Skin of body (tissue), 2 donors: ENCODE results near the gene ARMC9. TPM values are rescaled to one million over a fixed set of nuclear protein-coding genes. Genes with fewer than 3 reads are reported as not detected.
"Not testable (repeated sequence)": the region's sequence is repeated elsewhere in the genome, so short reads cannot be mapped to it uniquely, and the experiment has no call there.

Source experiments
- DNase-seq: peaks from one replicate; lab custom pipeline; 2025; lab: John Stamatoyannopoulos, UW
- total RNA-seq: library from RNA; depleted of rRNA; stranded (reverse); fragments of >200 nt; gene quantifications from one replicate; pipeline ENCODE4 v1.2.3, GENCODE V29; 2014

ARMC9 gene
- total RNA-seq, 1 donor from 2014 or later, result 8.8 TPM

DNA sequence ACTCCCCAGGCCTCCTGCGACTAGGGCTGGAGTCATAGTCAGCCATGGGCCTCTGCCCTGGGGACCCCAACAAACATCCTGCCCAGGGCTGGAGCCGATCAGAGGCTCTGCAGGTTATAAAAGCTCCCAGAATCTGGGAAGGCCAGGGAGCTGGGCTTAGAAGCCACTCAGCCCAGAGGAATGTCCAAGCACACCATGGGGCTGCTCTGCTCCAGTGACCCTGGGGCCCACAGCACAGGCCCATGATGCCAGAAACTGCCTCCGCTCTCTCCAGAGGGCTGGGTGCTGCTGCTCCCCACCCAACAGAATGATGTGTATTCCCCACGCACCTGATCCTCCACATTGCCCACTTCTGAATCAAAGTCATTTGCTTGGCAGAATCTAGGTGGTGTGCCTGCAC, 88.5 kb downstream of the ARMC9 start:
- DNase-seq, result no peak

DNA sequence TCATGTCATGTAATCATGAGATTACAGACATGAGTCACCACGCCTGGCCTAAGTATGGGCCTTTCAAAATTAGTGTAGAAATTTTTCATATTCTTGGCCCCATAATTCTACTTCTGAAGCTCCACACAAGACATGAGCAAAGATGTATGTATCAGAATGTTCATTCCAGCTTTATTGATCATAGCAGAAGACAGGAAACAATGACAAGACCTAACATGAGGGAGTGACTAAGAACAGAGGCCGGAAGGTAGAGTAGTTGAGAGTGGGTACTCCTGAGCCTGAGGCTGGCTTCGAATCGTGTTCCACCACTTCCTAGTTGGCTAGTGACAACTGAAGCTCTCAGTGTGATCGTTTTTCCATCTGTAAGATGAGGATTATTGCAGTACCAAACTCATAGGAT, 89.3 kb downstream of the ARMC9 start:
- no peak for DNase-seq

DNA sequence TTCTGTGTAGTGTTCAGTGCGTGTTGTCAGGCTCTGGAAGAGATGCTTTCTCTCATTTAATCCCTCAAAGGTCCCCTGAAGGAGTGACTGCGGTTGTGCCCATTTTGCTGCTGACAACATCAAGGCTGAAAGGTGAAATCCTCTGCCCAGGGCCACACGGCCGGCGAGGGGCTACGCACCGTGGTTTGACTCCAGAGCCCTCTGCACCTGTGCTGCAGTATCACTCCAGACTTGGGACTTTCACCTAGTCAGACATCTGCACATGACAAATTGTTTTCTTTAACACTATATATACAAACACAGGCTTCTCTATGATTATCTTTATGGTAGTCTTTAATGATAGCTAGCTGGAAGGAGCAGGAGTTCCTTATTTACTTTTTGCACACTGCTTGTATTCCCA, 90.2 kb downstream of the ARMC9 start:
- DNase-seq, result no peak

DNA sequence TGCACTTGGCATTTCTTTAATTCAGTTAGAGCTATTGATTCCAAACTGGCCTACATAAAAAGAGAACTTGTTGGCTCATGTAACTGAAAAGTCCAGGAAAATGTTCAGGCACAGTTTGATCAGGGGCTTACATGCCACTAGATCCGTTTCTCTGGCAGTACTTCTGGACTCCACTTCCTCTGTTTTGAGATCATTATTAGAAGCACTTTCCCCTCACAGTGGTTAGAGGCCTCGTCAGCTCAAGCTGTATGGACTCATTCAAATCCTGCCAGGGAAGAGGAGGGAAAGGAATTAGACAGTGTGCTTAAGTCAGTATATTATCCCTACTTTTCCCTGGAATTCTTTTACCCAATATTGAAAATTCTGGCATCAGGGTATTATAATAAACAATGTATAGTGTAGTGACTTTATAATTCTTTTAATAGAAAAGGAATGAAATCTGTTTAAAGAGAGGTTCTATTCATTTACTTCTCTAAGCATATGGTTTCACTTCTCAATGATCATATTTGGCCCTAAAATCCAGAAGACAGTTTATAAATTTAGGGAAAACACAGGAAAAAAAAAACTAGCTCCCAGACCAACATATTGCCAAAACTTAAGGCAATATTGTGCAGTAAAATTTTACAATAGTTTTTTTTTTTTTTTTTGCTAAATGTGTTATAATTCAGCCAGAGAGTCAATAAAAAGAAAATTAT, 92.0 kb downstream of the ARMC9 start:
- peak; percentile 38 for DNase-seq

DNA sequence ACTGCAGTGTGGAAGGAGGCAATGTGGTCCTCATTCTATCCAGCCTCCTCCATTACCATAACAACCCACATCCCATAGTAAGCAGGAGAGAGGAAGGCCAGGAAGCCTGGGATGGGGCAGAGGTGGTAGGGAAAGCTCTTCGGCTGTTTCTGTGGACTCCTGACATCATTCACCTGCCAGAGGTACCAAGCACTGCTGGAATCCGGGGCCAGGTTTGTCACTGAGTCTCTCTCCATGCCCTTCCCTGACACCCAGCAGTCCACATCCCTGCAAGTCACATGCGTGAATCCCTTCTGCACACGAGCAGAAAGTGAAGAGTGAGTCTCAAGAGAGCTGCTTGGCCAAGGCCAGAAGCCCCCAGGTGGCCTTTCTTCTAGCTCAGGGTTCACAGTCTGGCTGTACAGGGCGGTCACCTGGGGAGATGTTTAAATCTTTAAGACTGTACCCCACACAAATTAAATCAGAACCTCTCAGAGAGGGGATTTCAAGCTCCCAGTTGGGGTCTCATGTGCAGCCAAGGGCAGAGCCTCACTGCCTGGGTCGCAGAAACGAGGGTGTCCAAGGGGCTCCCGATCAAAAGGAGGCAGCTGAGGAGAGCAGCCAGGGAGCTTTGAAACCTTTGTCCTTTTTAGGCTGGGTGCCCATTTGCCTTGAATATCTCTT, 94.2 kb downstream of the ARMC9 start:
- DNase-seq, result no peak

DNA sequence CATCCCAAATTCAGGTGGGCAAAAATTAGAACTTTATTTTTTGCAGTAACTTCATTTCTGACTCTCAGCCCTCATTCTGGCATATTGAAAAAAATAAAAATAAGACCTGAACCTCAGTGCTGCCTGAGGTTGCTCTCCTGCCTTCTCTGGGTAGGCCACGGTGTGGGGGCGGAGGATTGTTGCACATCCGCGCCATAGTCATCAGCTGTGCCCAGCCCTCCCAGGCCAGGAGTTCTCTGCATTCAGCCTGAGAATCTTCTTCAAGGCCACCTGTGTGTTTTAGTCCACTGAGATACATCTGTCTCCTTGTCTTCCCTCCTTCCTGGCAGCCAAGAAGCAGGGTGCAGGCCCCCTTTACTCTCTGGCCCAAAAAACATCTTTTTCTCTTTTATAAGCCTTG, 94.7 kb downstream of the ARMC9 start:
- DNase-seq, result no peak

DNA sequence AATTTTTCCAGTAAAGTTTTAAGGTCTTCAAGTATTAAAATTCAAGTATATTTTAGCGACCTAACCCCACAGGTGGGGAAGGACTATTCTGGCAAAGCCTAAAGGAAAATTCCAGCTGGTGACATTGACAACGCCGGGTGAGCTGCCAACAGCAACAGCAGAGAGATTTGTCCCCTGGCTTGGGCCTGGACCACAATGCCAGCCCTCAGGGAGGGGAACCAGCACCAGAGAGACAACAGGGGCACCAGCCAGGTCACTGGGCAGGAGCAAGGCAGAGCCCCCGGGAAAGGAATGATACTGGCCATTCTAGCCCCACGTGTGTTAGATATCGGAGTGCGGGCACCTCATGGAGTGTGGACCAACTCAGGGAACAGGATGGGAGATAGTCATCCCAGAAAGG, 95.7 kb downstream of the ARMC9 start:
- DNase-seq, result no peak

DNA sequence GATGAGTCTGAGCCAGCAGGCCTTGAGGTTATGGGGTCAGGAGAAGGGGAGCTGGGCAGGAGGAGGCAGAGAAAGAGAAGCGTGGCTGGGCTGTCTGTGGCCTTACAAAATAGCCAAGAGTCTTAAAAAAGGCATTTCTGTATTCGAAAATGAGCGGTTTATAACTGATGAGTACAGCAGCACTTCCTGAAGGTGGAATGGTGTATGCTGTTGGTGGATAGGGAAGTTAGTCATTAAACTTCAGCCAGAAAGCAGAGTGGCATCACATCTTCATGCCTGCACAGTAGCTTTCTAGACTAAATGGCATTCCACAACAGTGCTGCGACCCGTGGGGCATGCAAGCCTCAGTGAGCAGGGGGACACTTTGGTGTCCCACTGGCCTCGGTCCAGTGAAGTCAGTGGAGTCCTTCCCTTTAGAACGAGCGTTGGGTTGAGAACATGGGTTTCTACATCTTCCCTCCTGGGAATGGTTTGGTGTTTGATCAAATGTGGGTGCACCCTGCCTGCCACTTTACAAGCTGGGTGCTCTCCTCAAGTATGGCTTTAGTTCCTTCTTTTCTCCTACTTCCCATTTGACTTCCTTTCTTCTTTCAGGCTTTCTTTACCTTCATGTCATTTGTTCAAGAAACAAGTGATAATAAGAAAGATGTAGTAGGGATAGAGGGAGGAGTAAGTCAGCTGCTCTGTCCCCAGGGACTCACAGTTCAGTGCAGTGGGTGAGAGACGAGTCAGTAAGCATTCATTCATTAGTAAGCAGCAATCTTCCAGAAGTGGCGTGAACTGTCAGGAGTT, 96.3 kb downstream of the ARMC9 start:
- no peak for DNase-seq

DNA sequence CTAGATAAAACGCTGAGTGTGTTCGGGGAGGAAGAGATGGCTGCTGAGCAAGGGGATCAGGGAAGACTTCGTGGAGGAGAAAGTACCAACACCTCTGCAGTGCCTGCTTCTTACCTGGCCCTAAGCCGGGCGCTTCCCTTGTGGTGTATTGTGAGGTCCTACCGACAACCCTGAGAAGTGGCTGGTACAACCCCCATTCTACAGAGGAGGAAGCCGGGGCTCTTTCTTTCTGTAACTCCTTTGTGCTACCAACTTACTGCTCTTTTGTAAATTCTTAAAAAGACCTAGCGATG, 96.9 kb downstream of the ARMC9 start:
- DNase-seq, result no peak

DNA sequence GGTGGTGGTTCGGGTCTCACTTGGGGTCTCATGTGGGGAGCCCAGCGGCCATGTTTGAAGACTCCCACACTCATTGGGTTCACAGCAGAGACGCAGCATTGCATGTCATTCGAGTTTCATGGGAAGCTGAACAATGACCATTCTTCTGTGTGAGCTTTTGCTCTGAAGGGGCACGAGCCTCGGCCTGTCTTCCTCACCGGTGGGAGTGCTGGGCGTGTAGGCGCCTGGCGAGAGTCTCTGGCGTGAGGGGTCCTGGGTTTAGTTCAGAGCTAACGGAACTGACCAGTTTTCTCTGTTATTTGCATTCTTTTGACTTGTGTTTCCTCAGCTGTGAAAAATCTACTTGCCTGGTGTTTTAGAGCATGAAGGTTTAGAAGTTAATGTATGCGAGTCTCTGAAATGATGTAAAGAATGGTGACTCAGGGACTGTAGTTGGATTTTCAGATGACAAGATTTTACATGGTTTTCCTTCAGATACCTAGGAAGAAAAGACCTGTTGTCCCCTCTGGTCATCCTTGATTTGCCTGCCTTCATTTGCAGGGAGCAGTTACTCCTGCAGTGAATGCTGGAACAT, 98.1 kb downstream of the ARMC9 start:
- no peak for DNase-seq

DNA sequence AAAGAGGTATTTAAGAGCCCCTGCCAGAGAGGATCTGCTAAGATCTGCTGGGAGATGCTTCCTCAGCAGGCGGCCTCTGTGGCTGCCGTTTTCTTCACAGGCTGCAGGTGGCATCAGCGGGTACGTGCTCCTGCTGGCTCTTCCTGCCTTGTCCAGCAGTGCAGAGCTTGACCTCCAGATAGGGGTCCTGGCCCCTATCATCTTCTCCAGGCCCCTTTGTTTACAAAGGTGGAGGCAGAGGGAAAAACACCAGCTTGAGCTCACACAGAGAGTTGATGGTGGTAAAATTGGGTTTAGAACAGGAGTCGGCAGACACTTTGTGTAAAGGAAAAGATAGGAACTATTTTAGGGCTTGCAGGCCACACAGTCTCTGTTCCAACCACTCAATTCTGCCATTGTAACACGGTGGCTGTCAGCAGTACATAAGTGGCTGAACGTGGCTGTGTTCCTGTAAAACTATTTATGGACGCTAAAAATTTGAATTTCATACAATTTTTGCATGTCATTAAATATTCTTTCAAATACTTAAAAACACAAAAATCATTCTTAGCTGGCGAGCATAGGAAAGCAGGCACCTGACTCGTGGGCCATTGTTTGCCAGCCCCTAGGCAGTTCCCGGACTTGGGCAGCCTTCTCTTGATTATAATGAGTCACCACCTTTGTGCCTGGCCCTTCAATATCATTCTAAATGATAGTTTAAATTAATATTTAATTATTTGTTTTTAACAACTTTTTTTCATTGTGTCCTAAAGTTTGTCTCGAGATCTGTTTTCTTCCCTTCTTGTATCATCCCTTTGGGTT, 98.9 kb downstream of the ARMC9 start:
- DNase-seq, result no peak

DNA sequence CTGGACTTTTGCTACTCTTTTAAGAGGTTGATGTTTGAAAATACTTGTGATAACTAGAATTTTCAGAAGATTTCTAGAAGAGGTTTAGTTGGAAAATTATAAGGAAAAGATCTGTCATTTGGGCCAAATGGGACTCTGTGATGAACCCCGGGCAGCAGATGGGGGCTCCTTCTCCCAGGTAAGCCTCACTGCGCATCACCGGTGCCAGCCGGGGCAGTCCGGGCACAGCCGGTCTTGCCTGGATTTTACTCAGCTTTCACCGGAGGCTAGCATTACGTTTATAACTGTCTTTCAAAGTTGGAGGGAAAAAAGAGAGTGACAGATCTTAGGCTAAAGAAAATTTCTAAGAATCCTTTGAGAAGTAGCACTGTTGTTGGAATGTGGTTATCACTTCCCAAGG, 99.7 kb downstream of the ARMC9 start:
- DNase-seq, result no peak

DNA sequence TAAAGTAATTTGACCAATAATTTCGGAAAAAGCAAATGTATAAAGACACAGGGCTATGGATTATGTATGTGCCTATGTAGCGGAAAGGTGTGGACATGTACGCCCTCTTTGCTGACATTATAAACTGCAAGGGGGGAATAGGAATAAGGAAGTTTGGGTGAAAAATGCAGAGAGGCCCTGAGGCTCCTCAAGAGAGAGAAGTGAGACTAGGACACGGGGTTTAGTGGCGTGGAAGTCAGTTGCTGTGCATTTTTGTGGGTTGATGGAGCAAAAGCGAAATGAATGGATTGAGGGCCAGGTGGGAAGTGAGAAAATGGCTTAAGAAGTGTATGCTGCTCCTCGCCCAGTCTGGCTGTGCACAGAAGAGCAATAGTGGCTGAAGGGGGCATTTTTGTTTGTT, 100.8 kb downstream of the ARMC9 start:
- no peak for DNase-seq

DNA sequence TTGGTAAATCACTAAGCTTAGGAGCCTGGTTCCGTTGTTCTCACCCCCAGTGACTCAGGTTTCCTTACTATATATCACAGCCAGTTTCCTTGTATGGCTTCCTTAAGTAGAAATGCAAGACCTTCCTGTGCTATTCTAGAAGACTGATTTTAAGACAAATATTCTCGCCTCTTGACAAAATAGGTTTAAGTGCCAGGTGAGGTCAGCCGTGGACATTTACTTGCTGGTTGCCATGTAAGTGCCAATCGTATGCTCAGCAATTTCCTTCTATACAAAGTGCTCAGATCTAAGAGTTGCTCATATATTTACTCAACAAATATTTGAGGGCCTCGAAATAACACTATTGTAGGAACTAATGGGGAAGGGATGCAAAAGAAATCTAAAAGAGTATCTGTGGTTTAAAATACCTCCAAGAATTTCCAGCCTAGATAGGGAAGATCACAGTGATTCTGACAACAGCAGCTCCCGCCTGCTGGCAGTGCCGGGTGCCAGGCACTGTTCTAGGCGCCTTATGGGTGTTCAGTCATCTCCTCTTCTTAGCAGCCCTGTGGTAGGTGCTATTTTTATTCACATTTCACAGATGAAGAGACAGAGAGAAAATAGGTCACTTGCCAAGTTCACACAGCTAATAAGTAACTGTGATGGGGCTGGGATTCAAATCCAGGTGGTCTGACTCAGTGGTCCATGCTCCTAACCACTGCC, 101.7 kb downstream of the ARMC9 start:
- DNase-seq, result no peak

DNA sequence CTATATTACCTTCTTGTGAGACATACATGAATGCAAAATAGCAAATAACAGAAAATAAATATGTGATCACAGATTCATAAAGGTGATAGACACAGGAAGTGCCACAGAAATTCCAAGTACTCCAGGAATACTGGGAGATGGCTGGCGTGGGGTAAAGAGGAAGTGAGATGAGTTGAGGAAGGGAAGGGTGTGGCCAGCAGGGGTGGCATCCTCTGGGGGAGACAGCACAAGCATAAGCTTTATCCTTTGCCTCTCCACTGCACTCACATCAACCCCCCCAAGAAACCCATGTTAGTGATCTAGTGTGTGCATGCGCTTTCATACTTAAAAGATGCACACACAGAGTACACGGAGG, 102.3 kb downstream of the ARMC9 start:
- DNase-seq, result no peak

DNA sequence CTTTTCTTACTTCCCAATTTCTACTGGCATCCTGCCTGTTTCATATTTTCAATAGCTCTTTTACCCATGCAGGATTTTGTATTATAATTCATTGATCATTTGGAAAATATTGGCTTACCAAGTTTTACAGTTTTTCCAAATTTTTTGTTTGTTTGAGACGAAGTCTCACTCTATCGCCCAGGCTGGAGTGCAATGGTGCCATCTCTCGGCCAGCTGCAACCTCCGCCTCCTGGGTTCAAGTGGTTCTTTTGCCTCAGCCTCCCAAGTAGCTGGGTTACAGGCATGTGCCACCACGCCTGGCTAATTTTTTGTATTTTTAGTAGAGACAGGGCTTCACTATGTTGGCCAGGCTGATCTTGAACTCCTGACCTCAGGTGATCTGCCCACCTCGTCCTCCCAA, 105.8 kb downstream of the ARMC9 start:
- DNase-seq, result not testable (repeated sequence)

DNA sequence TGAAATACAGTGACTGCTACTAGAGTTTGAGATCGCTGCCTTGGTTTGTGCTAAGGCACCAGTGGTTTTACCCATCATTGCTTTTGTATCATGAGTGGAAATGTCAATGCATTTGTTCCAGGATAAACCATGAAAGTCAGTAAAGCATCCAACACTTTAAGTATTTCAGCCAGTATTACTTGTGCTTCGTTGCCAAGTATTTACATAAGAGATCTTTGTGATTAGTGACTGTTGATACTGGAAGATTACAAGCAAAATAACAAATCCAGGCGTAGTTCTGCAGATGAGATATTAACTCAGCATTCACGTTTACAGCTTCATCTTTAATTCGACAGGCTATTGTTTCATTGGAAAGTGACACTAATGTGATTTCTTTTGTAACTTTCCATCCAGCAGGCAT, 106.8 kb downstream of the ARMC9 start:
- no peak for DNase-seq

DNA sequence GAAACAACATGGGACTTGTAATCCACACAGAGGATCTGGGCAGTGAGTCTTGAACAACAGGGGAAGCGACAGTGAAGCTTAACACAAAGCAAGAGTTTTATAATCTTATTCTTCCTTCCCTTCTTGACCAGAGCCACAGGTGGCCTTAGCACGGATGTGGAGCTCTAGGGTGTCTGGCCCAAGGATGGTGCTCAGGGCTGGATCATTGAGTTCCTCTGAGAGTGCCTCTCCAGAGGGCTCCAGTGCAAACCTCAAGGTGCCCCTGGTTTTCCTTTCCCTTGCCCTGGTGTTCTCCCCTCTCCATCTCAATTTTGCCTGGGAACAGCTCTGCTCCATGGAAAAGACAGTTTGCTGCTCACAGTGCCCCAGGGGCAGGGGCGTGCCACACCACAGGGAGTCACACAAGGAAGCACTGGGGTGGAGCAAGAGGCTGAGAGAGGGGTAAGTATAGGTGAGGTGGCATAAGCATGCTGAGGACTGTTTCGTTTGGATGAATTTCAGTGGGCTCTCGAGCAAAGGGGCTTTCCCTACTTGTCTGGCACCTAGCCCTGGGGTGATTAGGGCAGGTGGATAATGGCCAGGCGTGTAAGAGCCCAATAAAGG, 108.5 kb downstream of the ARMC9 start:
- no peak for DNase-seq

DNA sequence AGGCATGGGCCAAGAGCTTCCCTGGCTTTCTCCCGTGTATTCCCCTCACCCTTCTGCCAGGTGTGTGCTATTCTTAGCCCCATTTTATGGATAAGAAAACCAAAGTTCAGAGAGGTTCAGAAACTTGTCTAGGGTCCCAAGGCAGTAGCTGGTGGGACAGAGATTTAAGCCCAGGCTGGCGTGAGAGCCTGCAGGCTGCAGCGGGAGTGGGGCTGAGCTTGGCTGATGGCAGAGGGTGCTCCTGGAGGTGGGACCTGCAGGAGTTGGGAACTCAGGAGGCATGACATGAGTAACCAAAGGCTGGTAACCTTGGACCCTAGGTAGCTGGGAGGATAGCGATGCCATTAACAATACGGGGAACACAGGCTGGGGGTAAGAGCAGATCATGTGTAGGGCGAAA, 109.8 kb downstream of the ARMC9 start:
- no peak for DNase-seq

DNA sequence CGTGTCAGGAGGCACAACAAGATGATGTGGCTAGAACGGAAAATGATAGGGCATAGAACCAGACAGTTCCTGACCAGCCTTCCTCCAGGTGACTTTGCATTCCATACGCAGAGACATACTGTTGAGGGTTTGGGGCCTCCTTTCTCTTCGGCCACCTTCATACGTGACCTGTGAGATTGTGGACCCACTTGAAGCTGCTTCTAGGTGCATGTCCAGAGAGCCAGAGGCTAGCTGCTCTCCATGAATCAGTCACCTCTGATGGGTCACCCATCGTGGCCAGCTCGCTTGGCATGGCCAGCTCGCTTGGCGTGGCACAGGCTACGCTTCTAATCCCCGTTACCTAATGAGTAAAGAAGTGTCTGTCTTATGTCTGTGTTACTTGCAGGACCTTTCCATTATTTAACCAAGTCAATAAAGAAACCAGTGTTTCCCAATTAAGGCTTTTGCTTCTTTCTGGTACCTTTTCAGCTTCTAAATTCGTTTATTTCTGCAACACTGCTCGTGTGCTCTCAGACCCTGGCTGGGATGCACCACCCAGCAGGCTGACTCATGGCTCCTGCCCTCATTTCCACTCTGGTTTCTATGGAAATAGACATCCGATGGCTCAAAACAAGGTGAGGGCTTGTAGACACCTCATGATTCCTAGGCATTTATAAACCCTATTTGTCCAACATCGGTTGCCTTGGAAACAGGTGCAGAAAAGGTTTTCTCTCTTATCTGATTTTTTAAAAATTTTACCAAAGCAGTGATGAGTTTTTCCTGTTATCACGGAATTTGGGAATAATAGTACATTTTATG, 110.4 kb downstream of the ARMC9 start:
- DNase-seq, result no peak
